Skeletal muscle satellite cell (primary cell): ENCODE data around the gene CYB5RL.
A peak's percentile ranks its signal among the peaks of the same experiment; 100 is the strongest.

Experiments
- H3K27me3 ChIP-seq: 2 replicates; pipeline ENCODE4 v1.7.0; 2013; ENCODE audit warnings: low read length; ENCODE audit not compliant: control insufficient read depth, insufficient read depth
- H3K36me3 ChIP-seq: 2 replicates; pipeline ENCODE4 v1.7.0; 2013; ENCODE audit warnings: mild to moderate bottlenecking, control low read depth, low read length; ENCODE audit not compliant: insufficient read depth
- H3K4me1 ChIP-seq: 2 replicates; pipeline ENCODE4 v1.7.0; 2013; ENCODE audit warnings: low read length; ENCODE audit not compliant: control insufficient read depth, insufficient read depth
- H3K4me2 ChIP-seq: 2 replicates; pipeline ENCODE4 v1.7.0; 2013; ENCODE audit warnings: mild to moderate bottlenecking, low read length
- H3K4me3 ChIP-seq: 2 replicates; pipeline ENCODE4 v1.7.0; 2013; ENCODE audit warnings: low read length
- H3K9ac ChIP-seq: 2 replicates; pipeline ENCODE4 v1.7.0; 2013; ENCODE audit warnings: mild to moderate bottlenecking, low read depth, low read length, moderate library complexity
- H3K9me3 ChIP-seq: replicated peaks from 2 replicates; pipeline ENCODE4 v1.7.0; 2013; ENCODE audit warnings: mild to moderate bottlenecking, control low read depth, low read length

CYB5RL gene

GRCh38 chr1:54156201-54156600 is 43.6 kb downstream of the CYB5RL start:
- Histone ChIP-seq H3K4me1 (peaks cover 21% of the 10 kb centered on the region), H3K9ac (no peak overlapping the region), H3K9me3 (no peaks in the 10 kb centered on the region), H3K4me2 (no peak overlapping the region), H3K4me3 (no peak overlapping the region), H3K27me3 (peaks cover under 1% of the 10 kb centered on the region), H3K36me3 (no peaks in the 10 kb centered on the region)

GRCh38 chr1:54153535-54154439 is 46.0 kb downstream of the CYB5RL start:
- Histone ChIP-seq H3K9ac (no peak overlapping the region), H3K4me3 (no peak overlapping the region), H3K9me3 (no peaks in the 10 kb centered on the region), H3K27me3 (no peaks in the 10 kb centered on the region), H3K36me3 (no peaks in the 10 kb centered on the region), H3K4me1 (peaks cover 21% of the 10 kb centered on the region), H3K4me2 (peak overlapping the region; percentile 47)

- no peaks in the 10 kb centered on the region for H3K9me3 ChIP-seq
- H3K27me3 ChIP-seq = no peaks in the 10 kb centered on the region
- no peak within 1 kb of the TSS for H3K4me3 ChIP-seq
- H3K4me1 ChIP-seq = peaks cover 13% of the 10 kb centered on the region
- H3K36me3 ChIP-seq = no peaks in the 10 kb centered on the region
- no peak within 1 kb of the TSS for H3K9ac ChIP-seq
- H3K4me2 ChIP-seq = peak within 1 kb of the TSS; percentile 47
These were observed 47.1 kb downstream of the CYB5RL start, which contains the start of gene CDCP2 for GRCh38 chr1:54152696-54153095. TSS of gene CDCP2 (minus strand) at chr1:54153000. CDS start at chr1:54152922, 78 bp downstream.

- Histone ChIP-seq H3K9ac (no peak overlapping the region), H3K4me1 (peaks cover 11% of the 10 kb centered on the region), H3K36me3 (no peaks in the 10 kb centered on the region), H3K4me2 (no peak overlapping the region), H3K27me3 (no peaks in the 10 kb centered on the region), H3K4me3 (no peak overlapping the region), H3K9me3 (no peaks in the 10 kb centered on the region)
These were observed 48.8 kb downstream of the CYB5RL start for GRCh38 chr1:54151013-54151412.
